Embryonic facial prominence (tissue), 1 donor: ENCODE data around the gene GPR21.

Source experiments
- DNase-seq: peaks from one replicate; pipeline ENCODE4 v3.0.0-alpha.2; 2016; ENCODE audit errors: extremely low spot score

The GPR21 gene

DNA sequence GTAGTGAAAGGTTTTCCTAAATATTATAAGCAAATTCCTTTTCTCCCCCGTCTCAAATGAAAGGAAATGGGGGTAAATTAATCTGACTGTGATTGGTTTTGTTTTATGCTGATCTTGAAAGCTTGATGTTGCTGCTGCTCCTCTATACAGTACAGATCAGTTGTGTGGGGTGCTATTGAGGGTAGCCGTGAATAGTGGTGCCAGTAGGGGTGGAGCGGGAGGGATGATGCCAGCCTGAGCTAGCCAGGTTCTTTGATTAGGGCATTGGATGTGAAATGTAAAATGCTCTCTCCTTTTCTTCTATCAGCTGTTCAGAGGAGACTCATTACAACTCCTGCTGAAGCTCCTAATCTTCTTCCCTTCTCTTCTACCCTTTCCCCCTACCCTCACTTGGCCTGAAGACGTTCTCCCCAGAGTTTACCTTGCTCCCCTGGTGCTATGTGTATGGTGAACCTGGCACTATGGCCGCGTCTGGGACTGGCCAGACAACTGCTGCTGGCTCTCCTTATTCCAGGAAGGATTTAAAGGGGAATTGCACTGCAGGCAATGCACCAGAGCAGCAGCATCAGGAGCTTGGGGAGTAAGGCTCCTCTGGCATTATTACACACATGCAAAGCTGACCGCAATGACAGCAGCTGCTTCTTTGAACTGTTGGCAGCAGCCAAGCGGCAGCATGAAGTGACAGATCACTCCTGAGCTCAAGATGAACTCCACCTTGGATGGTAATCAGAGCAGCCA, 566 bp downstream of the GPR21 start:
- DNase-seq: no peak

DNA sequence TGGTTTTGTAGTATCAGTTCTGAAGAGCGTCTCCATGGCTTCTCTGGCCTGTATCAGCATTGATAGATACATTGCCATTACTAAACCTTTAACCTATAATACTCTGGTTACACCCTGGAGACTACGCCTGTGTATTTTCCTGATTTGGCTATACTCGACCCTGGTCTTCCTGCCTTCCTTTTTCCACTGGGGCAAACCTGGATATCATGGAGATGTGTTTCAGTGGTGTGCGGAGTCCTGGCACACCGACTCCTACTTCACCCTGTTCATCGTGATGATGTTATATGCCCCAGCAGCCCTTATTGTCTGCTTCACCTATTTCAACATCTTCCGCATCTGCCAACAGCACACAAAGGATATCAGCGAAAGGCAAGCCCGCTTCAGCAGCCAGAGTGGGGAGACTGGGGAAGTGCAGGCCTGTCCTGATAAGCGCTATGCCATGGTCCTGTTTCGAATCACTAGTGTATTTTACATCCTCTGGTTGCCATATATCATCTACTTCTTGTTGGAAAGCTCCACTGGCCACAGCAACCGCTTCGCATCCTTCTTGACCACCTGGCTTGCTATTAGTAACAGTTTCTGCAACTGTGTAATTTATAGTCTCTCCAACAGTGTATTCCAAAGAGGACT, 1.5 kb downstream of the GPR21 start:
- no peak for DNase-seq

GRCh38 chr9:123035791-123036190, 2.3 kb downstream of the GPR21 start:
- no peak for DNase-seq

- DNase-seq: no peak
Observed at GRCh38 chr9:123036893-123037545, 3.6 kb downstream of the GPR21 start.

DNA sequence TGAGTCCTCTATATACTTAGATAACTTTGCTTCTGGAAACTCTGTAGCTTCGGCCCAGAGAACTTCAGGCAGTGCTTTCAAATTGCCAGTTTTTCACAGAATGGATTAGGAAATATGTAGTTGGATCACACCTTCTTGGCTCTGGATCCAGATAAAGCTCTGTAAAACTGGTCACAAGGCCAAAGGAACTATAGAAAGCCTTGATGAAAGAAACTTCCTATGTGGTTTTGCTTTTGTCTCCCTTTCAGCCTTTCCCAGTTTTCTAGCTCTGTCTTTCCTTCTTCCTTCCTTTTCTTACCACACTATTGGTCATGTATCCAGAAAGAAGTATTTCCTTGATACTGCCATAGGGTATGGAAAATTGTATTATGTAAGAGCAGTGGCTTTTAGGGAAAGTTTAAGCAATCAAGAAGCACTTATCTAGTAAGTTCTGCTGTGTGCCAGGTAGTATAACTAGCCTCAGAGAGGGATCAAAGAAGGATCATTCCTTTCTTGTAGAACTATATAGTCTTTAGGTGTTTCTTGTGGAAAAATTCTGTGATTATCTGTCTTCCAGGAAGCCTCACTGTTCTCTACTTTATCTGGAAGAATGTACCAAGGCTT, 6.3 kb downstream of the GPR21 start:
- DNase-seq: no peak

GRCh38 chr9:123040801-123041200, 7.3 kb downstream of the GPR21 start:
- no peak for DNase-seq

- DNase-seq: no peak
Observed at GRCh38 chr9:123041489-123041888, 8.0 kb downstream of the GPR21 start.

DNA sequence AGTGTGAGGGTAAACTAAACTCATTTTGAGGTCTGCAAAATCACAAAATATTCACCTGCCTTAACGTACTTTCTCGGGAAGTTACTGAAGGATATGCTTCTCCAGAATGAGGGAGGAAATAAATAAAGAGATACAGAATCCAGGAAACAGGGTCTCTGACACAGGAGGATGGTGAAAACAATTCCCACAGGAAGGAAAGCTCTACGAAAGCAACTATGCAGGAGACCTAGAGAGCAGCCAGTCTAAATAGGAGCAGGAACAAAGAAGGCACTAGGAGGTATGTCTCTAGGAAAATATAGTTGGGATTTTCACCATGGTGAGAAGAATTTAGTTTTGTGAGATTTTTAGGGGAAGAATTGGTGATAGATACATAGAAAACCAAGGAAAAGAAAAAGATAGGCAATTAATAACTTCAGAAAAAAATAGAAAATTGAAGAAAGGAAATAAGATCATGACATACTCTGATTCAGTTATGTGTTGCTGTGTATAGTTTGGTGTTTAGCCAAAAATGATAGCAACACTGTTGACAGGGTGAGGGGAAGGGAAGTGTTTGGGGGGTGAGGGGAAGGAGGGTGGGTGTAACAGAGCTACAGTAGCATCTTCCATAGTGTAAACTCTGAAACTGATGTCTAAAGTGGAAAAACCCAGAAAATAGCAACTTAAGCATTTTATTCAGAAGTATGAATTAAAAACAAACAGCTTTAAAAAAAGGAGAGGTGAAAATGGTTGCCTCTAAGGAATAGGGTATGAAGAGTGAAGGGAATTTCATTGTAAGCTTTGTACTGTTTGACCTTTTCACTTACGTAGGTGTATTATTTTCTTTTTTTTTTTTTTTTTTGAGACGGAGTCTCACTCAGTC, 9.8 kb downstream of the GPR21 start:
- DNase-seq: no peak

DNA sequence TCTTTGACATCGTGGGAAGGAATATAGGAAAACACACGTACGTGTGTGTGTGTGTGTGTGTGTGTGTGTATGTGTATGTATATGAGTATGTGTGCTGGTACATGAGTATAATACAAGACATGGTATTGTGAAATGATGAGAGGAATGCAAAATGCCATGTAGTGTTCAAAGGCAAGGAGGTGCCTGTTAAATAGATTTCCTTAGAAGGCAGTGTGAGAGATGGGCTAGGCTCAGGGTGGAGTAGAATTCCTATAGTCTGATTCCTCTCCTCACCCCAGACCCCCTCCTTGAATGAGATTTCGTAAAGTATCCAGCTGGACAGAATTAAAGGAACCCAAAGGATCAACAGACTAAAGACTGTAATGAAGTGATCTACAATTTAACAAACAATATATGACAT, 11.1 kb downstream of the GPR21 start:
- DNase-seq: no peak

DNA sequence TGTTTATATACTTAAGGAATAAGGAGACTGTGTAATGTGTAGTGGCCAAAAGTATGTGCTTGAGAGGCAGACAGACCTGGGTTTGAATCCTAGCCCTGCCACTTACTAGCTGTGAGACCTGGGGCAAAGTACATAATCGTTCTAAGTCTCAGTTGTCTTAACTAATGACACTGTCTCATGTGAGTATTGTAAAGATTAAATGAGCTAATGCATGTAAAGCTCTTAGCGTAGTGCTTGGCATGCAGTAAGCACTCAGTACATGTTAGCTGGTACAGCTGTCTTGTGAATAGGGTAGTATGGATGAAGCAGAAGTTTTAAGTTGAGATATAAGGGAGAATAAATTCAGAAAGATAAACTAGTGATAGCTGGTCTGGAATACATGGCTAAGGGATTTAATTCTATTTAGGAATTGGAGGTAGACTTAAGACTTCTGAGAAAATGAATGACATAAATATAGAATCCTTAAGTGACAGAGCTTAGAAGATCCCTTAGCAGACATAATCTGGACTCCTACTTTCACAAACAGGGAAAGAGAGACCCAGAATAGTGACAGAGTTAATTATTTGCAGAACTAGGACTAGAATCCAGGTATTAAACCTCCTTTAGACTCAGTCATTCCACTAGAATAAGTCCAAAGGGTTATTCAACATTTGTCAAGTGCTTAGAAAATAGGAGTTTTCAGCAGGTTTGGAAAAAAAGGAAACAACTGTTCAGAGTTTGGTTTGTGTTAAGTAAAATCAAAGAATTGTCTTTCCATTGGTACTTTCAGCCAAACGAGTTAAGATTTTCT, 13.1 kb downstream of the GPR21 start:
- no peak for DNase-seq

DNA sequence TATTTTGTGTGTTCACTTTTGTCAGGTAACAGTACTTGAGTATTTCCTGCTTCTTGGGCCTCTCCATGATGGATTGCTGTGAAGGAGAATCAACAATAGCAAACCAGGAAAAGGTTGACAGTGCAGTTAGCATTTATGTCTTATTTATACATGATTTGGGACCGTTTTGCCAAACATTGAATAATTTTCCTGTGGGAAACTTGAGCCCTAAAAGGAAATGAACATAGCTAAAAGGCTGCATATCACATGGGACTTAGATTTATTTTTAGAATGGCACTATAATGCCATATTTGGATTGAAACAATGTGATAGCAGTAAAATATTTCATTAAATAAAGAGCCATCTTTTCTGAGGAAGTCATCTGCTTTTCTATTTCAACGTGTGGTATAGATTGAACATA, 15.3 kb downstream of the GPR21 start:
- no peak for DNase-seq

DNA sequence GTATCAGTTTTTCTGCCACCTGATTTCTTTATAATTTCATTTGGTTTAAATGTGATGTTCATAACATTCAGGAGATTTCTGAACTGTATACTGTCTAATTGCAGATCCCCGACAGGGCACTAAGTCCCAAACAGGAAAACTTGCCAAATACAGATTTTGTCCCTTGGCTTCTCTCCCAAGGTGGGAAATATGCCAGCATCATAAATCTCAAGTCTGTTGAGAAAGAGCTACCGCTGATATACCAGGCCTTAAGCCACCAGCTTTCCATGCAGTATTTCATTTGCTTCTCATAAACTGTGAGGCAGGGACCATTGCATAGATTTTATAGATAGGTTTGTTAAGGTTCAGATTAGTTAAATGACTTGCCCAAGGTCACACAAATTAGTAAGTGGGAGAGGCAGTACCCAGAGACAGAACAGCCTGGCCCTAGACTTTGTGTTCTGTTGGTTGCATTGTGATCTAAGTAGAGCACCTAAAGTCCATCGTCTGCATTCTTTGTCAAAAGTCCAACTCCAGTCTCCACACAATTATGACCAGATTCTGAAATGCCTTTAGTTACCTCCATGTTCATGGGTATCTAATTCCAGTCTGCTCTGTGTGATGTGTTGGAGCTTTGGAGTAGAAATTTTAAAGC, 16.2 kb downstream of the GPR21 start:
- DNase-seq: no peak

DNA sequence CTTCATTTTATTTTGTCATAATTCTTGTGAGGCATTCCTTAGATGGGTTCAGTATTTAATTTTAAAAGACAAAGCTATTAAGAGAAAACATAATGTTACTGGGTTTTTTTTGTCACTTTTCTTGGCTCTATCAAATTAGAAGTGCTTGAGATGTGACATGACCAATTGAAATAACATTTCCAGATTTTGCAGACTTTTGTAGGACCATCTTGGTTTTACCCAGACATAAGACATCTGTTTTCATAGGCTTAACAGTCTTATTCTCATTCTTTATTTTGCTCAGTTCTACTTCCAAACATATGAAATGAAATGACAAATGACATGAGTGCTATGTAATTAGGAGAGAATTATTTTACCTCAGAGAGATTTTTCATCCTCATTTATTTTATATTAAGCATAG, 19.6 kb downstream of the GPR21 start:
- no peak for DNase-seq

DNA sequence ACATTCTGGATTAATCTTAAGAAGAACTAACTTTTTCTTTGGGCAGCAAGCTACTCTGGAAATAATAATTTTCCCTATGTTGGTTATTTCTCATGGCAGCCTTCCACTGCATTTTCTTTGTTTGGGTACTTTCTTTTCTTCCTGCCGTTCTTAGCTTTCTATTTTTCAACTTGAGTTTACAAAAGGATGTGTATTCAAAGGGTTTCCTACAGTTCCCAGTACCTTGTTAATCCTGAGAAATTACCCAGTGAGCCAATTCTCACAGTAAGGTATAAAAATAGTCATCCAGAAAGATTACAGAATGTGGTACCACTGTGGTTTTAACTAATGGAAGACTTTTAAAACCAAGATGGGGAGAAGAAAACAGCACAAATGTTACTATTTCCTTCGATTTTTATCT, 20.2 kb downstream of the GPR21 start:
- no peak for DNase-seq

DNA sequence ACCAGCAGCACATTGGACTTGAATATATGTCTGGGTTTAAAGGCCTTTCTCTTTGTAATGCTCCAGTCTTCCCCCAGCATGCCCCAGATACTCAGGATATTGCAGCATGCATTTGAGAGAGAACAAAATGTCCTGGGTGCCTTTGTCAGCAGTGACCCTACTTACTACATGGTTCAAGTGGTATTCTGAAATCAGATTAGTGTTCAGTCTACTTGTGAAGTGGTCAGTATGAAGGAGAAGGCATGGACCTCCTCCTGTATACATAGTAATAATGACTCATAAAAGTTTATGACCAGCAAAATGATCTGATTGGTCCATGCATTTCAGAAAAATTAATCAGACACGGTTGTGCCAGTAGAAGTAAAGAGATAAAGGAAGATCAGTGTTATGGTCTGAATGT, 25.4 kb downstream of the GPR21 start:
- no peak for DNase-seq

- DNase-seq: no peak
Observed at GRCh38 chr9:123059472-123060220, 26.2 kb downstream of the GPR21 start.

GRCh38 chr9:123061216-123061615, 27.7 kb downstream of the GPR21 start:
- no peak for DNase-seq

GRCh38 chr9:123062351-123063176, 29.1 kb downstream of the GPR21 start:
- DNase-seq: no peak

- no peak for DNase-seq
Observed at GRCh38 chr9:123063177-123063598, 29.7 kb downstream of the GPR21 start.
